SK-N-SH treated with all-trans-retinoic acid at 6 μM for 48 hours (cell line): ENCODE results near the gene KEAP1.

Experiments used
- GLIS3 ChIP-seq: fragments of 250-450 bp; sonication (Bioruptor Pico); IDR thresholded peaks from 2 replicates; pipeline ENCODE4 v1.5.0; 2020; ENCODE audit warnings: mild to moderate bottlenecking, moderate library complexity
- SNAI2 ChIP-seq: fragments of 250-450 bp; sonication (Bioruptor Pico); IDR thresholded peaks from 2 replicates; pipeline ENCODE4 v1.5.0; 2020; ENCODE audit warnings: mild to moderate bottlenecking, moderate library complexity
- TCF4 ChIP-seq: fragments of 250-450 bp; sonication (Bioruptor Pico); IDR thresholded peaks from 2 replicates; pipeline ENCODE4 v1.8.0; 2021; ENCODE audit warnings: mild to moderate bottlenecking, moderate library complexity, borderline replicate concordance
- ZFP30 ChIP-seq: fragments of 450-650 bp; formaldehyde crosslinking; IDR thresholded peaks from 2 replicates; pipeline ENCODE4 v1.5.0; 2022; ENCODE audit warnings: mild to moderate bottlenecking, moderate library complexity
- ZNF8 ChIP-seq: fragments of 450-650 bp; formaldehyde crosslinking; IDR thresholded peaks from 2 replicates; pipeline ENCODE4 v1.5.0; 2020; ENCODE audit warnings: mild to moderate bottlenecking, moderate library complexity
- TF ChIP-seq, protein P1 (sequence below): fragments of 250-450 bp; sonication (Bioruptor Pico); IDR thresholded peaks from 2 replicates; pipeline ENCODE4 v1.5.1; 2021; ENCODE audit warnings: mild to moderate bottlenecking, moderate library complexity
- TF ChIP-seq, protein P2 (sequence below): fragments of 250-450 bp; sonication (Bioruptor Pico); IDR thresholded peaks from 2 replicates; pipeline ENCODE4 v1.5.0; 2020; ENCODE audit warnings: mild to moderate bottlenecking, moderate library complexity
- TF ChIP-seq, protein P3 (sequence below): fragments of 250-450 bp; sonication (Bioruptor Pico); IDR thresholded peaks from 2 replicates; pipeline ENCODE4 v1.8.0; 2020; ENCODE audit warnings: mild to moderate bottlenecking, moderate library complexity, borderline replicate concordance
- TF ChIP-seq, protein P4 (sequence below): fragments of 250-450 bp; sonication (Bioruptor Pico); IDR thresholded peaks from 2 replicates; pipeline ENCODE4 v1.5.1; 2020; ENCODE audit warnings: low read depth, mild to moderate bottlenecking, moderate library complexity

DNA sequence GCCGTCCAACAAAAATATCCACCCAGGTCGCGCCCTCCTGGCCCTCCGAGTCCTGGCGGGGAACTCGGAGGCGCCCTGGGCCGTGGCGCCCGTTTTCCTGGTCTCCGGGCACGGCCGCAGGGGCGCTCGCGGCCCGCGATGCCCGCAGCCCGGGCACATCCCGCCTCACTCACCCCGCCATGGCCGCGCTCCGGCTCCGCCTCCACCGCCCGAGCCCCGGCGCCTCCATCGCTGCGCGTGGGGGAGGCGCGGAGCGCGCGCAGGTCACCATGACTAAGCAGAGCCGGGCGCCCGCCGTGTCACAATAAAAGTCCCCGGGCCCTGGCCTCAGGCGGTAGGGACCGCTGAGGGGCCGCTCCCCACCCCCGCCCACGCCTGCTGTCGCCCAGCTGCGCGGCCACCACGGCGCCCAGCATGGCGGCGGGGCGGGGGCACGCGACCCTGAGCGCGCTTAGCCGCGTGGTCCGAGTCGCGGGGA is 593 bp downstream of the KEAP1 start:
- TF ChIP-seq SNAI2, result no peak
- no peak for TF ChIP-seq TCF4 (CRISPR knock-in tag)
- TF ChIP-seq, protein P1, sequence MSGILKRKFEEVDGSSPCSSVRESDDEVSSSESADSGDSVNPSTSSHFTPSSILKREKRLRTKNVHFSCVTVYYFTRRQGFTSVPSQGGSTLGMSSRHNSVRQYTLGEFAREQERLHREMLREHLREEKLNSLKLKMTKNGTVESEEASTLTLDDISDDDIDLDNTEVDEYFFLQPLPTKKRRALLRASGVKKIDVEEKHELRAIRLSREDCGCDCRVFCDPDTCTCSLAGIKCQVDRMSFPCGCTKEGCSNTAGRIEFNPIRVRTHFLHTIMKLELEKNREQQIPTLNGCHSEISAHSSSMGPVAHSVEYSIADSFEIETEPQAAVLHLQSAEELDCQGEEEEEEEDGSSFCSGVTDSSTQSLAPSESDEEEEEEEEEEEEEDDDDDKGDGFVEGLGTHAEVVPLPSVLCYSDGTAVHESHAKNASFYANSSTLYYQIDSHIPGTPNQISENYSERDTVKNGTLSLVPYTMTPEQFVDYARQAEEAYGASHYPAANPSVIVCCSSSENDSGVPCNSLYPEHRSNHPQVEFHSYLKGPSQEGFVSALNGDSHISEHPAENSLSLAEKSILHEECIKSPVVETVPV (CRISPR knock-in tag), result no peak
- TF ChIP-seq ZNF8, result no peak
- TF ChIP-seq, protein P2, sequence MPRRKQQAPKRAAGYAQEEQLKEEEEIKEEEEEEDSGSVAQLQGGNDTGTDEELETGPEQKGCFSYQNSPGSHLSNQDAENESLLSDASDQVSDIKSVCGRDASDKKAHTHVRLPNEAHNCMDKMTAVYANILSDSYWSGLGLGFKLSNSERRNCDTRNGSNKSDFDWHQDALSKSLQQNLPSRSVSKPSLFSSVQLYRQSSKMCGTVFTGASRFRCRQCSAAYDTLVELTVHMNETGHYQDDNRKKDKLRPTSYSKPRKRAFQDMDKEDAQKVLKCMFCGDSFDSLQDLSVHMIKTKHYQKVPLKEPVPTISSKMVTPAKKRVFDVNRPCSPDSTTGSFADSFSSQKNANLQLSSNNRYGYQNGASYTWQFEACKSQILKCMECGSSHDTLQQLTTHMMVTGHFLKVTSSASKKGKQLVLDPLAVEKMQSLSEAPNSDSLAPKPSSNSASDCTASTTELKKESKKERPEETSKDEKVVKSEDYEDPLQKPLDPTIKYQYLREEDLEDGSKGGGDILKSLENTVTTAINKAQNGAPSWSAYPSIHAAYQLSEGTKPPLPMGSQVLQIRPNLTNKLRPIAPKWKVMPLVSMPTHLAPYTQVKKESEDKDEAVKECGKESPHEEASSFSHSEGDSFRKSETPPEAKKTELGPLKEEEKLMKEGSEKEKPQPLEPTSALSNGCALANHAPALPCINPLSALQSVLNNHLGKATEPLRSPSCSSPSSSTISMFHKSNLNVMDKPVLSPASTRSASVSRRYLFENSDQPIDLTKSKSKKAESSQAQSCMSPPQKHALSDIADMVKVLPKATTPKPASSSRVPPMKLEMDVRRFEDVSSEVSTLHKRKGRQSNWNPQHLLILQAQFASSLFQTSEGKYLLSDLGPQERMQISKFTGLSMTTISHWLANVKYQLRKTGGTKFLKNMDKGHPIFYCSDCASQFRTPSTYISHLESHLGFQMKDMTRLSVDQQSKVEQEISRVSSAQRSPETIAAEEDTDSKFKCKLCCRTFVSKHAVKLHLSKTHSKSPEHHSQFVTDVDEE (CRISPR knock-in tag), result no peak
- TF ChIP-seq, protein P3, sequence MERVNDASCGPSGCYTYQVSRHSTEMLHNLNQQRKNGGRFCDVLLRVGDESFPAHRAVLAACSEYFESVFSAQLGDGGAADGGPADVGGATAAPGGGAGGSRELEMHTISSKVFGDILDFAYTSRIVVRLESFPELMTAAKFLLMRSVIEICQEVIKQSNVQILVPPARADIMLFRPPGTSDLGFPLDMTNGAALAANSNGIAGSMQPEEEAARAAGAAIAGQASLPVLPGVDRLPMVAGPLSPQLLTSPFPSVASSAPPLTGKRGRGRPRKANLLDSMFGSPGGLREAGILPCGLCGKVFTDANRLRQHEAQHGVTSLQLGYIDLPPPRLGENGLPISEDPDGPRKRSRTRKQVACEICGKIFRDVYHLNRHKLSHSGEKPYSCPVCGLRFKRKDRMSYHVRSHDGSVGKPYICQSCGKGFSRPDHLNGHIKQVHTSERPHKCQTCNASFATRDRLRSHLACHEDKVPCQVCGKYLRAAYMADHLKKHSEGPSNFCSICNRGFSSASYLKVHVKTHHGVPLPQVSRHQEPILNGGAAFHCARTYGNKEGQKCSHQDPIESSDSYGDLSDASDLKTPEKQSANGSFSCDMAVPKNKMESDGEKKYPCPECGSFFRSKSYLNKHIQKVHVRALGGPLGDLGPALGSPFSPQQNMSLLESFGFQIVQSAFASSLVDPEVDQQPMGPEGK (CRISPR knock-in tag), result no peak
- TF ChIP-seq GLIS3 (CRISPR knock-in tag), result no peak
- TF ChIP-seq ZFP30 (CRISPR knock-in tag), result no peak
- TF ChIP-seq, protein P4, sequence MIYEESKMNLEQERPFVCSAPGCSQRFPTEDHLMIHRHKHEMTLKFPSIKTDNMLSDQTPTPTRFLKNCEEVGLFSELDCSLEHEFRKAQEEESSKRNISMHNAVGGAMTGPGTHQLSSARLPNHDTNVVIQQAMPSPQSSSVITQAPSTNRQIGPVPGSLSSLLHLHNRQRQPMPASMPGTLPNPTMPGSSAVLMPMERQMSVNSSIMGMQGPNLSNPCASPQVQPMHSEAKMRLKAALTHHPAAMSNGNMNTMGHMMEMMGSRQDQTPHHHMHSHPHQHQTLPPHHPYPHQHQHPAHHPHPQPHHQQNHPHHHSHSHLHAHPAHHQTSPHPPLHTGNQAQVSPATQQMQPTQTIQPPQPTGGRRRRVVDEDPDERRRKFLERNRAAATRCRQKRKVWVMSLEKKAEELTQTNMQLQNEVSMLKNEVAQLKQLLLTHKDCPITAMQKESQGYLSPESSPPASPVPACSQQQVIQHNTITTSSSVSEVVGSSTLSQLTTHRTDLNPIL (CRISPR knock-in tag), result no peak
